Choroid plexus epithelial cell (primary cell): Measurements from ENCODE around the gene FBXO10.

Experiments
- DNase-seq: peaks from one replicate; pipeline ENCODE4 v3.0.0-alpha.2; 2010; ENCODE audit warnings: low read depth
- H3K4me3 ChIP-seq: 2 replicates; pipeline ENCODE4 v1.5.1; 2011; ENCODE audit warnings: low read depth, mild to moderate bottlenecking, control low read depth, low read length, moderate library complexity
- CTCF ChIP-seq: conservative IDR thresholded peaks from 2 replicates; pipeline ENCODE4 v1.5.1; 2011; ENCODE audit warnings: low read depth, mild to moderate bottlenecking, control low read depth, inconsistent platforms, low read length, moderate library complexity

Gene FBXO10

GRCh38 chr9:37498457-37498856, 77.7 kb downstream of the FBXO10 start:
- H3K4me3 ChIP-seq: no peak overlapping the region
- no peak for DNase-seq
- no peak for TF ChIP-seq CTCF

GRCh38 chr9:37497320-37497719, 78.9 kb downstream of the FBXO10 start:
- DNase-seq: no peak
- TF ChIP-seq CTCF: no peak
- H3K4me3 ChIP-seq: no peak overlapping the region

- H3K4me3 ChIP-seq: no peak overlapping the region
- no peak for DNase-seq
- no peak for TF ChIP-seq CTCF
These were observed 80.2 kb downstream of the FBXO10 start for GRCh38 chr9:37496020-37496419.

- no peak overlapping the region for H3K4me3 ChIP-seq
- DNase-seq: no peak
- TF ChIP-seq CTCF: no peak
These were observed 80.6 kb downstream of the FBXO10 start for GRCh38 chr9:37495571-37495970.

GRCh38 chr9:37491939-37492338, 84.2 kb downstream of the FBXO10 start:
- no peak overlapping the region for H3K4me3 ChIP-seq
- DNase-seq: no peak
- no peak for TF ChIP-seq CTCF

GRCh38 chr9:37486616-37487548, 89.3 kb downstream of the FBXO10 start:
- peak; percentile 94 for DNase-seq
- no peak for TF ChIP-seq CTCF

GRCh38 chr9:37486256-37486615, 89.9 kb downstream of the FBXO10 start:
- no peak for DNase-seq
- no peak for TF ChIP-seq CTCF
- peak overlapping the region; percentile 67 for H3K4me3 ChIP-seq

More at GRCh38 chr9:37486616-37487548, 89.3 kb downstream of the FBXO10 start:
- H3K4me3 ChIP-seq: peak overlapping the region; percentile 67
